22Rv1 (cell line): Measurements from ENCODE around the gene KCNK7.

ENCODE experiments used
- H3K27ac ChIP-seq: fragments of 450-650 bp; 2 replicates; pipeline ENCODE4 v1.5.1; 2017
- CTCF ChIP-seq: fragments of 450-650 bp; IDR thresholded peaks from 2 replicates; pipeline ENCODE4 v1.5.1; 2017; ENCODE audit warnings: mild to moderate bottlenecking
- ZFX ChIP-seq: fragments of 450-650 bp; IDR thresholded peaks from 2 replicates; pipeline ENCODE4 v1.6.1; 2017; ENCODE audit warnings: antibody characterized with exemption, borderline replicate concordance

Gene KCNK7

GRCh38 chr11:65560555-65561418 lies 34.8 kb downstream of the KCNK7 start:
- TF ChIP-seq ZFX (no peak), CTCF (no peak)
- H3K27ac ChIP-seq: peak overlapping the region; percentile 76

GRCh38 chr11:65559951-65560537 lies 35.6 kb downstream of the KCNK7 start:
- no peak for TF ChIP-seq CTCF
- no peak for TF ChIP-seq ZFX
- peak overlapping the region; percentile 76 for H3K27ac ChIP-seq

GRCh38 chr11:65559535-65559934 lies 36.1 kb downstream of the KCNK7 start:
- peak overlapping the region; percentile 76 for H3K27ac ChIP-seq

GRCh38 chr11:65558930-65559509 lies 36.6 kb downstream of the KCNK7 start:
- H3K27ac ChIP-seq: peak overlapping the region; percentile 76
- no peak for TF ChIP-seq CTCF
- no peak for TF ChIP-seq ZFX

More at GRCh38 chr11:65559535-65559934, 36.1 kb downstream of the KCNK7 start:
- TF ChIP-seq CTCF (no peak), ZFX (no peak)

GRCh38 chr11:65558002-65558929 lies 37.3 kb downstream of the KCNK7 start, which contains the start of gene LTBP3:
LTBP3 (minus strand) TSS chr11:65558359; CDS start chr11:65557959, 400 bp downstream.
- peak within 1 kb of the TSS; percentile 76 for H3K27ac ChIP-seq
- TF ChIP-seq ZFX: no peak
- no peak; the same call in 1 of the 2 replicates for TF ChIP-seq CTCF

- TF ChIP-seq CTCF (no peak), ZFX (no peak)
- peak overlapping the region; percentile 76 for H3K27ac ChIP-seq
Measured at GRCh38 chr11:65557280-65558001, 38.2 kb downstream of the KCNK7 start.
